Measurements from ENCODE around the gene SPRR4.

DNA sequence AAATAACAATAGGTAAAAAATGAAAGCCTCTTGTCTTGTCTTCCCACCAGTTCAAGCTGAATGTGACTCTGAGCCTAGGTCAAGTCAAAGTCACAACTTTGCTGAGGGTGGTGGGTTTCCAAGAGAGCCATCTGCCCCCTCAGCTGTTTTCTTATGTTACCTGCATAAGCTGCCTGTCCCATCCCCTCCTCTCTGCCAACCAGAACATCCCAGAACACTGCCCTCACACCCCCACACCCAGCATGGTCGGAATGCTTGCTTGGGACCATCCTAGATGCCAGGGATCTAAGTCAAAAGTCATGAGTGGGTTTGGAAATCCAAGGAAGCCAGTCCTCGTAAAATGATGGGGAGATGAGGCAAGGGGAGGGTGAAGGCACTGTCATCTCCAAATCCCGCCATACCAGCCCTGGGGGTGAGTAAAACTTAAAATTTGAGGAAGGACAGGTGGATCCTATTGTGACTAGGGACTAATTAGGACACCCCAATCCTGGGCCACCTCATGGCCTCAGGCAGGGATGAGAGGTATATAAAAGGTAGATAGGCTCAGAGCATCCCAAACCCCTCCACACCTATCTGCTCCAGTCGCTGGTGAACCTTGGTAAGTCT, 23.7 kb upstream of the SPRR4 start, which contains the start of gene SPRR5:
- no peak for TF ChIP-seq POLR2A (IDR thresholded peaks at IDR 0.05; ENCODE audit: low read length)
- TF ChIP-seq GATA1 (IDR thresholded peaks at IDR 0.05; ENCODE audit: low read depth, low read length) = no peak
